Adipocyte (in vitro differentiated cells): Measurements from ENCODE around the gene MTMR12.
"Not testable (repeated sequence)": the region's sequence is repeated elsewhere in the genome, so short reads cannot be mapped to it uniquely, and the experiment has no call there.

Experiments
- DNase-seq: peaks from one replicate; pipeline ENCODE4 v3.0.0-alpha.2; 2015; ENCODE audit warnings: low read depth
- H3K27me3 ChIP-seq: replicated peaks from 2 replicates; pipeline ENCODE4 v1.7.0; 2013; ENCODE audit warnings: mild to moderate bottlenecking, low read length, moderate library complexity; ENCODE audit not compliant: control insufficient read depth, insufficient read depth
- H3K36me3 ChIP-seq: 2 replicates; pipeline ENCODE4 v1.7.0; 2013; ENCODE audit warnings: low read length, mild to moderate bottlenecking, moderate library complexity; ENCODE audit not compliant: control insufficient read depth, insufficient read depth, severe bottlenecking
- H3K4me1 ChIP-seq: 2 replicates; pipeline ENCODE4 v1.7.0; 2013; ENCODE audit warnings: mild to moderate bottlenecking, low read length, moderate library complexity; ENCODE audit not compliant: control insufficient read depth, insufficient read depth
- H3K4me3 ChIP-seq: 2 replicates; pipeline ENCODE4 v1.7.0; 2013; ENCODE audit warnings: mild to moderate bottlenecking, low read length, moderate library complexity
- H3K9ac ChIP-seq: 2 replicates; pipeline ENCODE4 v1.7.0; 2013; ENCODE audit warnings: mild to moderate bottlenecking, low read length, moderate library complexity
- H3K9me3 ChIP-seq: 2 replicates; pipeline ENCODE4 v1.7.0; 2013; ENCODE audit warnings: mild to moderate bottlenecking, low read length, moderate library complexity; ENCODE audit not compliant: control insufficient read depth

The MTMR12 gene

DNA sequence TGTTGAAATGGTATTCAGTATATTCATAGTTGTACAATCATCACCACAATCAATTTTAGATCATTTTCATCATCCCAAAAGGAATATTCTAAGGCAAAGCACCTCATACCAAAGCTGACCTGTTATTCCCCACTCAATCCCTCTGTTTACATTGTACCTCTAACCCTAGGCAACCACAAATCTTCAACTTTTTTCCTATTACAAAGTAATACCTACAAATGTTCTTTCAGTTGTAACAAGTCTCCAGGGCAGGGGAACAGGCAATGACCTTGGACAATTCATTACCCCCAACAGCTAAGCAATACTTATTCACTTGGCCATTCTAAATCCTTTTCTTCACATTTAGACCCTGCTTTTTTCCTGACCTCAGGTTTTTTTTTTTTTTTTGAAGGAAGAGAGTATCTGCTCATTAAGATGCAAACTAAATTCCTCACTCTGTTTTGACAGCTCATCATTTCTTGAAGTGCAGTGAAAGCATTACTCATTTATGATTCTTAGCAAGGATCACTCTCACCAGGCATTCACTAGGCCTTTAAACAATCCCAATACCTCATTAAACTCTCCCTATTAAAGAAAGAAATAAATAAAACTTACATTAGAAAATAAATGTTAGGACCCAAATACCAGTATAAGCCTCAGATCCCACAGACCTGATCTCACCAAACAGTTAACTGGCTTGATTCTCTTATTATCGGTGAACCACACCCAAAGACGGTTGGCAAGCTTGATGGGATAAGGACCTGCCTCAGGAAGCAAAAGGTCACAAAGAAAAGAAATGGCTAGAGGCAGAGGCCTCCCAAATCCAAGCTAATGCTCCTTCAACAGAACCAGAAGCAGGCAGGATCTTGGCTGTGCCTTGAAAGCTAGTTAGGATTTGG lies 15.3 kb downstream of the MTMR12 start:
- H3K4me1 ChIP-seq, result peaks cover 17% of the 10 kb centered on the region
- DNase-seq, result no peak
- H3K9me3 ChIP-seq, result no peaks in the 10 kb centered on the region
- no peak overlapping the region for H3K9ac ChIP-seq
- H3K4me3 ChIP-seq, result no peak overlapping the region
- H3K36me3 ChIP-seq, result peaks cover 40% of the 10 kb centered on the region
- no peaks in the 10 kb centered on the region for H3K27me3 ChIP-seq

DNA sequence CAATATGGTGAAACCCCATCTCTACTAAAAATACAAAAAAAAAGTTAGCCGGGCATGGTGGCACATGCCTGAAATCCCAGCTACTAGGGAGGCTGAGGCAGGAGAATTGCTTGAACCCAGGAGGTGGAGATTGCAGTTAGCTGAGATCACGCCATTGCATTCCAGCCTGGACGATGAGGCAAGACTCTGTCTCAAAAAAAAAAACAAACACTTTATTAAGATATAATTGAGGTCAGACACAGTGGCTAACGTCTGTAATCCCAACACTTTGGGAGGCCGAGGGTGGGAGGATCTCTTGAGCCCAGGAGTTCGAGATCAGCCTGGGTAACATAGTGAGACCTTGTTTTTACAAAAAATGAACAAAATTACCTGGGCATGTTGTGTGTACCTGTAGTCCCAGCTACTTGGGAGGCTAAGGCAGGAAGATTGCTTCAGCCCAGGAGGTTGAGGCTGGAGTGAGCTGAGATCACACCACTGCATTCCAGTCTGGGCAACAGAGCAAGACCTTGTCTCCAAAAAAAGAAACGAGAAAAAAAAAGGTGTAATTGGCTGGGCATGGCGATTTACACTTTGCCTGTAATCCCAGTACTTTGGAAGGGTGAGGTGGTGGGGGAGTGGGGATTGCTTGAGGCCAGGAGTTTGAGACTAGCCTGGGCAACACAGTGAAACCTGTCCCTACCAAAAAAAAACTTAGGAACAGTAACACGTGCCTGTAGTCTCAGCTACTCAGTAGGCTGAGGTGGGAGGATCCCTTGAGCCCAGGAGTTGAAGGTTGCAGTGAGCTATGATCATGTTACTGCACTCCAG lies 16.6 kb downstream of the MTMR12 start:
- H3K27me3 ChIP-seq, H3K4me3 ChIP-seq, H3K9me3 ChIP-seq, DNase-seq, H3K9ac ChIP-seq: not testable (repeated sequence)
- Histone ChIP-seq H3K36me3 (peaks cover 51% of the 10 kb centered on the region), H3K4me1 (peaks cover 11% of the 10 kb centered on the region)

DNA sequence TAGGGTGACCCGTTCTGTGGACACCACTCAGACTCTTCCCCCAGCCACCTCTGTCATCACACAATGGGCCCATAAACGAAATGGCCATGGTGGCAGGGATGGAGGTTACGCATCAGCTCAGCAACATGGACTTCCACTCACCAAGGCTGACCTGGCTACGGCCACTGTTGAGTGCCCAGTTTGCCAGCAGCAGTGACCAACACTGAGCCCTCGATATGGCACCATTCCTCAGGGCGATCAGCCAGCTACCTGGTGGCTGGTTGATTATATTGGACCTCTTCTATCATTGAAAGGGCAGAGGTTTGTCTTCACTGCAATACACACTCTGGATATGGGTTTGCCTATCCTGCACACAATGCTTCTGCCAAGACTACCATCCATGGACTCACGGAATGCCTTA lies 21.1 kb downstream of the MTMR12 start:
- H3K9ac ChIP-seq, result no peak overlapping the region
- no peaks in the 10 kb centered on the region for H3K4me1 ChIP-seq
- no peak for DNase-seq

DNA sequence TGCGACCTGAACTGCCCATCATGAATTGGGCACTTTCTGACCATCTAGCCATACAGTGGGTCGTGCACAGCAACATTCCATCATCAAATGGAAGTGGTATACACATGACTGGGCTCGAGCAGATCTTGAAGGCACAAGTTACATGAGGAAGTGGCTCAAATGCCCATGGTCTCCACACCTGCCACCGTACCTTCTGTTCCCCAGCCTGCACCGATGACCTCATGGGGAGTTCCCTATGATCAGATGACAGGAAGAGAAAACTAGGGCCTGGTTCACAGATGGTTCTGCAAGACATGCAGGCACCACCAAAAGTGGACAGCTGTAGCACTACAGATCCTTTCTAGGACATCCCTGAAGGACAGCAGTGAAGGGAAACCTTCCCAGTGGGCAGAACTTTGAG lies 21.8 kb downstream of the MTMR12 start:
- no peak overlapping the region for H3K4me3 ChIP-seq
- H3K4me1 ChIP-seq, result no peaks in the 10 kb centered on the region
- H3K36me3 ChIP-seq, result peaks cover 45% of the 10 kb centered on the region
- H3K9me3 ChIP-seq, result no peaks in the 10 kb centered on the region
- no peak overlapping the region for H3K9ac ChIP-seq
- DNase-seq, result no peak
- no peaks in the 10 kb centered on the region for H3K27me3 ChIP-seq

More for the DNA sequence above, 21.1 kb downstream of the MTMR12 start:
- H3K4me3 ChIP-seq, result no peak overlapping the region
- H3K9me3 ChIP-seq, result no peaks in the 10 kb centered on the region
- peaks cover 51% of the 10 kb centered on the region for H3K36me3 ChIP-seq
- H3K27me3 ChIP-seq, result no peaks in the 10 kb centered on the region

DNA sequence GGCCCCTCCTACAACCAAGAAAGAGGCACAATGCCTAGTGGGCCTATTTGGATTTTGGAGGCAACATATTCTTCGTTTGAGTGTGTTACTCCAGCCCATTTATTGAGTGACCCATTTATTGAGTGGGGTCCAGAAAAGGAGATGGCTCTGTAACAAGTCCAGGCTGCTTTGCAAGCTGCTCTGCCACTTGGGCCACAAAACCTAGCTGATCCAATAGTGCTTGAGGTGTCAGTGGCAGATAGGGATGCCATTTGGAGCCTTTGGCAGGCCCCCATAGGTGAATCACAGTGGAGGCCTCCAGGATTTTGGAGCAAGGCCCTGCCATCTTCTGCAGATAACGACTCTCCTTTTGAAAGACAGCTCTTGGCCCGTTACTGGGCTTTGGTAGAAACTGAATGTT lies 22.2 kb downstream of the MTMR12 start:
- H3K4me3 ChIP-seq, H3K9me3 ChIP-seq, H3K9ac ChIP-seq, H3K4me1 ChIP-seq, H3K27me3 ChIP-seq, DNase-seq: not testable (repeated sequence)
- H3K36me3 ChIP-seq, result peaks cover 41% of the 10 kb centered on the region

DNA sequence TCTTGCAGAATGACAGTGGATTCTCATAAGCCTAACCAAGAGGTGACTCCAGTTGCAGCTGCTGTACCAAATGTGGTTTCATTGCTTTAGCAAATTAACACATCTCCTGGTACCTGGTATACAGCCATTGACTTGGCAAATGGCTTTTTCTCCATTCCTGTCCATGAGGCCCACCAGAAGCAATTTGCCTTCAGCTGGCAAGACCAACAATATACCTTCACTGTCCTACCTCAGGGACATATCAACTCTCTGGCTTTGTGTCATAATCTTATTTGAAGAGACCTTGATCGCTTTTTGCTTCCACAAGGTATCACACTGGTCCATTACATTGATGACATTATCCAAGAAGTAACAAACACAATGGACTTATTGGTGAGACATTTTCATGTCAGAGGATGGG lies 22.8 kb downstream of the MTMR12 start:
- H3K36me3 ChIP-seq, result peaks cover 36% of the 10 kb centered on the region
- not testable (repeated sequence) for H3K4me3 ChIP-seq, H3K9ac ChIP-seq, H3K27me3 ChIP-seq, H3K4me1 ChIP-seq, H3K9me3 ChIP-seq, DNase-seq

DNA sequence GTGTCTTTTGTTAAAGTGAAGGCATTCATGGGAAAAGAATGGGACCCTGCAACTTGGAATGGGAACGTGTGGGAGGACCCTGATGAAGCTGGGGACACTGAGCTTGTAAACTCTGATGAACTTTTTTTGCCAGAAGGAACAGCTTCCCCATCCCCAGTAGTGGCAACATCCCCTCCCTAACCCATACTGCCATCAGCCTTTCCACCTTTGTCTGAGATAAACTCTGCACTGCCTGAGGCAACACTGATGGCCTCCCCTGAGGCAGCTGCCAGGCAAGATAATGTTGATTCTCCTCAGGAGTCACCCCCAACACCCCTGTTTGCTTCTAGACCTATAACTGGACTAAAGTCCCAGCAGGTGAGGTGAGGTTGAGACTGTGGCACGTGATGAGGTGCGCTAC lies 24.6 kb downstream of the MTMR12 start:
- not testable (repeated sequence) for DNase-seq, H3K9me3 ChIP-seq, H3K9ac ChIP-seq, H3K4me3 ChIP-seq, H3K4me1 ChIP-seq, H3K27me3 ChIP-seq
- H3K36me3 ChIP-seq, result peaks cover 21% of the 10 kb centered on the region

DNA sequence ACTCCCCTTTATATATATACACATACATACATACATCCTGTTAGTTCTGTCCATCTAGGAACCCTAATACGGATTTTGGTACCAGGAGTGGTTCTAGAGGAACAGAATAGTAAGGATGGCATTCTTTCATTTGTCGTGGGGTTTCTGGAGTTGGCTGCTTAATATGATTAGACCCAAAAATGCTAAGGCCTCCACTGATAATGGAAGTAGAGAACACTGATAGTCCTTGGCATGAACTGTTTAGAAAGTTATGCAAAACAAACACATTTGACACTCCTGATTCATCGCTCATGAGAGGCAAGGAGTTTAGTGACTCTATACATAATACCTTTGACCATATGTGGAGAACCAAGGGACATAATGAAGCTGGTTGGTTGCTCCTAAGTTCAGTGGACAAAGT lies 25.2 kb downstream of the MTMR12 start:
- DNase-seq, H3K4me3 ChIP-seq, H3K9ac ChIP-seq, H3K27me3 ChIP-seq, H3K9me3 ChIP-seq: not testable (repeated sequence)
- Histone ChIP-seq H3K4me1 (peaks cover 12% of the 10 kb centered on the region), H3K36me3 (peaks cover 17% of the 10 kb centered on the region)

DNA sequence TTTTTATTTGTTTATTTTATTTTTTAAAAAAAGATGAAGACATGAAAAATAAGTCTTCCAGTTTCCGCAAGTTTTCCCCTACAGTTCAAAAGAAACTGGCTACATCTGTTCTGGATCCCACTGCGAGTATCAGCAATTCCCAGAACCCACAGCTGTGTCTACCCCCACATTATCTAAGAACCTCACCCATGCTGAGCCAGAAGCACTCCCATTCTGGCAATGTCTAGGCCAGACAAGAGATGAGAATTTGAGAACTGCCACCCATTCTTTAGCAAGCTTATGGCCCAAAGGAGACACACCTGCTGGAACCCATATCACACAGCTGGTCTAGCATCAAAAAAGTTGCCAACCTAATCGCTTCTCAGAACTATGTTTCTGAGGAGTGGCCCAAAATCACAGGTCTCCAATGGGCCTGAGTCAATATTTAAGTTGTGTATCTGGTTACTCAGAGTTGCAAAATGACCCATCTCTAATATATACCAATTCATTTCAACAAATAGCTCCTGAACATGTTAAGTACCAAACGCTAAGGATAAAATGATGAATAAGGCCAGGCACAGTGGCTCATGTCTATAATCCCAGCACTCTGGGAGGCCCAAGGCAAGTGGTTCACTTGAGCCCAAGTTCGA lies 27.1 kb downstream of the MTMR12 start:
- Histone ChIP-seq H3K4me3 (no peak overlapping the region), H3K9ac (no peak overlapping the region), H3K36me3 (peaks cover 2% of the 10 kb centered on the region), H3K27me3 (no peaks in the 10 kb centered on the region), H3K4me1 (peaks cover 12% of the 10 kb centered on the region), H3K9me3 (no peaks in the 10 kb centered on the region)
- no peak for DNase-seq

DNA sequence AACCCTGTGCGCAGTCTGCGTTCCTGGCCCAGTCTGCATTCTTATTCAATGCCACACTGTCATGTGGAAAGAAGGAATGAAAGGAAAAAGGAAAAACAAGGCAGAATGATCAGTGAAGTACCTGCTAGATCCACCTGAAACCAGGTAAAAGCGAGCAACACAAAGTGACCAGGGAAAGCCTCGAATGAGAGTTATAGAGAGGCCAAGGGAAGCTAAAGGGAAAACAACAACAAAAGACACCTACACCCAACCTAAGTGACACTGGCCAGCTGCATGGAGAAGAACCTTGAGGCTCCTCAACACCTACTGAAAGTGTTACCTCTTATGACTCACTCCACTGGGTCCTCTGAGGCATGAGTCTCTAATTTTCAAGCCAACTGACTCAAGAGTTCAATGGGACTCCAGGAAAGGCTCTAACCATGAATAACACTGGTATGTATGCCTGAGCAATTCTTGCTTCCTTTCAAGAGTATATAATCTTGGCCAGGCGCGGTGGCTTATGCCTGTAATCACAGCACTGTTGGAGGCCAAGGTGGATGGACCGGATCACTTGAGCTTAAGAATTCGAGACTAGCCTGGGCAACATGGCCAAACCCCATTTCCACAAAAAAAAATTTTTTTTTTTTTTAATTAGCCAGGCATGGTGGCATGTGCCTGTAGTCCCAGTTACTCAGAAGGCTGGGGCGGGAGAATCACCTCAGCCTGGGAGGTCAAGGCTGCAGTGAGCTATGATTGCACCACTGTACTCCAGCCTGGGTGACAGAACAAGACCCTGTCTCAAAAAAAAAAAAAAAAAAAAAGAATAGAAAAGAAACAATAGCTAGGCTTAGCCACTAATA lies 29.0 kb downstream of the MTMR12 start:
- Histone ChIP-seq H3K4me3 (no peak overlapping the region), H3K27me3 (no peaks in the 10 kb centered on the region), H3K4me1 (peaks cover 12% of the 10 kb centered on the region), H3K36me3 (peaks cover under 1% of the 10 kb centered on the region), H3K9me3 (no peaks in the 10 kb centered on the region), H3K9ac (no peak overlapping the region)
- no peak for DNase-seq
